UCSD-AML1 (cell line): ENCODE results near the gene SNX25.
"Not testable (repeated sequence)": the region's sequence is repeated elsewhere in the genome, so short reads cannot be mapped to it uniquely, and the experiment has no call there.

Source experiments
- DNase-seq: peaks from one replicate; lab custom pipeline; 2025; ENCODE audit not compliant: unreplicated experiment; lab: John Stamatoyannopoulos, UW

The SNX25 gene

GRCh38 chr4:185204238-185204910 lies 5.0 kb upstream of the SNX25 start:
- no peak for DNase-seq

GRCh38 chr4:185205073-185205472 lies 4.3 kb upstream of the SNX25 start:
- DNase-seq: not testable (repeated sequence)

- no peak for DNase-seq
Measured at GRCh38 chr4:185205697-185206342, 3.6 kb upstream of the SNX25 start.

- no peak for DNase-seq
Measured at GRCh38 chr4:185207466-185207865, 1.9 kb upstream of the SNX25 start.

GRCh38 chr4:185209852-185210101 lies 379 bp downstream of the SNX25 start:
- DNase-seq: not testable (repeated sequence)

GRCh38 chr4:185210102-185210981 lies 944 bp downstream of the SNX25 start:
- no peak for DNase-seq

- DNase-seq: no peak
Measured at GRCh38 chr4:185211035-185211434, 1.6 kb downstream of the SNX25 start.

- no peak for DNase-seq
Measured at GRCh38 chr4:185211641-185212040, 2.2 kb downstream of the SNX25 start.

GRCh38 chr4:185212581-185212980 lies 3.2 kb downstream of the SNX25 start:
- DNase-seq: no peak

GRCh38 chr4:185213877-185214276 lies 4.5 kb downstream of the SNX25 start:
- DNase-seq: no peak

- no peak for DNase-seq
Measured at GRCh38 chr4:185215261-185215660, 5.9 kb downstream of the SNX25 start.

GRCh38 chr4:185217408-185217975 lies 8.1 kb downstream of the SNX25 start:
- no peak for DNase-seq

GRCh38 chr4:185218312-185218711 lies 8.9 kb downstream of the SNX25 start:
- no peak for DNase-seq

GRCh38 chr4:185219551-185220344 lies 10.3 kb downstream of the SNX25 start:
- DNase-seq: no peak

GRCh38 chr4:185221491-185221890 lies 12.1 kb downstream of the SNX25 start:
- no peak for DNase-seq

- DNase-seq: no peak
Measured at GRCh38 chr4:185221912-185222311, 12.5 kb downstream of the SNX25 start.

- DNase-seq: no peak
Measured at GRCh38 chr4:185222598-185222997, 13.2 kb downstream of the SNX25 start.

- no peak for DNase-seq
Measured at GRCh38 chr4:185224597-185224996, 15.2 kb downstream of the SNX25 start.

GRCh38 chr4:185225940-185226339 lies 16.5 kb downstream of the SNX25 start:
- no peak for DNase-seq

- no peak for DNase-seq
Measured at GRCh38 chr4:185227131-185227551, 17.7 kb downstream of the SNX25 start.

- no peak for DNase-seq
Measured at GRCh38 chr4:185227713-185228278, 18.4 kb downstream of the SNX25 start.
